AG04449 (cell line): ENCODE measurements around the gene THADA.

Experiments
- CTCF ChIA-PET: fragments of 350-600 bp; formaldehyde crosslinking; extraction: SDS; loops from one replicate; lab custom pipeline; 2021; ENCODE audit warnings: antibody characterized with exemption; lab: Yijun Ruan, JAX
- POLR2A ChIA-PET: fragments of 400-600, 350-600 bp; formaldehyde crosslinking; extraction: SDS; loops from one replicate; lab custom pipeline; 2020; ENCODE audit warnings: antibody characterized with exemption, inconsistent platforms; lab: Yijun Ruan, JAX
- DNase-seq: peaks from one replicate; pipeline ENCODE4 v3.0.0-alpha.2; 2010; ENCODE audit warnings: low read depth, low spot score
- H3K4me3 ChIP-seq: 2 replicates; pipeline ENCODE4 v1.5.1; 2011; ENCODE audit warnings: low read depth, mild to moderate bottlenecking, control low read depth, low read length
- TF ChIP-seq, protein P1 (sequence below): IDR thresholded peaks from one replicate; pipeline ENCODE4 v1.5.1; 2011; ENCODE audit warnings: mild to moderate bottlenecking, moderate library complexity, low read length, control low read depth, inconsistent platforms; ENCODE audit not compliant: insufficient read depth; ENCODE audit errors: missing control alignments

The THADA gene

DNA sequence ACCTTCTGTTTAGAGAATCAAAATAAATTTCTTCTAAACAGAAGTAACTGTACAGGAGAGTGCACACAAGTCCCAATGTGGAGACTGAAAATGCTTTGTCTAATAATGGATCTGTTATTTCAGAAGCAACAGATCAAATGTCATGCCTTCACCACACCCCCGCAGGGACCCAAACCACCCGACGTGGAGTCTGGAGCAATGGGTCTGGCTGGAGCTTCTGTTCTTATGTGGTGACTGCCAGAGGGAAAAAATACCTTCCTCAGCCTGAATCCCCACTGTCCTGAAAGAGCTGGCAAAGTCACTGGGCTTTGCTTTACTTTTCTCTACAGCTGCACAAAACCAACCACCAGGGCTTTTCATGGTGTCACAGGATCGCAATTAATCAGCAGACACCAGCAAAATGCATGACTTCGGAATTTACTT is 250.4 kb downstream of the THADA start:
- no peak overlapping the region for H3K4me3 ChIP-seq
- TF ChIP-seq, protein P1, sequence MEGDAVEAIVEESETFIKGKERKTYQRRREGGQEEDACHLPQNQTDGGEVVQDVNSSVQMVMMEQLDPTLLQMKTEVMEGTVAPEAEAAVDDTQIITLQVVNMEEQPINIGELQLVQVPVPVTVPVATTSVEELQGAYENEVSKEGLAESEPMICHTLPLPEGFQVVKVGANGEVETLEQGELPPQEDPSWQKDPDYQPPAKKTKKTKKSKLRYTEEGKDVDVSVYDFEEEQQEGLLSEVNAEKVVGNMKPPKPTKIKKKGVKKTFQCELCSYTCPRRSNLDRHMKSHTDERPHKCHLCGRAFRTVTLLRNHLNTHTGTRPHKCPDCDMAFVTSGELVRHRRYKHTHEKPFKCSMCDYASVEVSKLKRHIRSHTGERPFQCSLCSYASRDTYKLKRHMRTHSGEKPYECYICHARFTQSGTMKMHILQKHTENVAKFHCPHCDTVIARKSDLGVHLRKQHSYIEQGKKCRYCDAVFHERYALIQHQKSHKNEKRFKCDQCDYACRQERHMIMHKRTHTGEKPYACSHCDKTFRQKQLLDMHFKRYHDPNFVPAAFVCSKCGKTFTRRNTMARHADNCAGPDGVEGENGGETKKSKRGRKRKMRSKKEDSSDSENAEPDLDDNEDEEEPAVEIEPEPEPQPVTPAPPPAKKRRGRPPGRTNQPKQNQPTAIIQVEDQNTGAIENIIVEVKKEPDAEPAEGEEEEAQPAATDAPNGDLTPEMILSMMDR = no peak
- ChIA-PET CTCF (no interaction called here), POLR2A (no interaction called here)
- DNase-seq = no peak

- ChIA-PET POLR2A (no interaction called here), CTCF (no interaction called here)
- no peak overlapping the region for H3K4me3 ChIP-seq
- TF ChIP-seq, protein P1 = no peak
- no peak for DNase-seq
Observed at GRCh38 chr2:43344868-43345373, 250.9 kb downstream of the THADA start.

- DNase-seq = peak; percentile 83
- ChIA-PET CTCF (interaction anchor here (0.8 kb wide), 1 partner anchor 10 kb away, joined by 3 read pairs; no protein-coding TSS in a partner anchor), POLR2A (no interaction called here)
- TF ChIP-seq, protein P1 = no peak
- no peak overlapping the region for H3K4me3 ChIP-seq
Observed at GRCh38 chr2:43343573-43344304, 252.1 kb downstream of the THADA start.

- CTCF ChIA-PET = interaction anchor here (1.0 to 2.0 kb wide), 3 partner anchors 9 to 142 kb away, joined by 3 to 7 read pairs (median 4); no protein-coding TSS in a partner anchor
- DNase-seq = no peak
- POLR2A ChIA-PET = no interaction called here
- TF ChIP-seq, protein P1 = no peak
- no peak overlapping the region for H3K4me3 ChIP-seq
Observed at GRCh38 chr2:43341959-43342757, 253.7 kb downstream of the THADA start.

DNA sequence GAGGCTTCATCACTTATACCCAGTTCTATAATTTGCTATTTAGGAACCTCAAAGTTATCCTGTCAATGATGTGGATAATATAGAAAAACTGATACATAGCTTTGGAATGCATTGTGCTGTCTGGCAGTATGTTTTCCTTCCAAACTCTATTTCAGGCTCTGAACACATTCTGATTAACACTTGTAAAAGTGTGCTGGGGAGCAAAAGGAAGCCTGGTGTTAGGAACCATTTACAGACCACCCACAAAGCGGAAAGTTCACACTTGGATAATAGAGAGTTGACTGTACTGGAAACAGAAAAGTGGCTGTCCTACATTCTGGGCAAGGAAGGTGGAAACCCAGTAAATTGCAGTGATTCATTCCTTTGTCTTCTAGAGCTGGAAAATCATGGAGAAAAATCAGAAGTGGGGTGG is 254.9 kb downstream of the THADA start:
- ChIA-PET CTCF (interaction anchor here (1.0 to 2.0 kb wide), 4 partner anchors 8 to 143 kb away, joined by 3 to 7 read pairs (median 4); no protein-coding TSS in a partner anchor), POLR2A (interaction anchor here (0.9 kb wide), 1 partner anchor 11 kb away, joined by 3 read pairs; no protein-coding TSS in a partner anchor)
- H3K4me3 ChIP-seq = no peak overlapping the region
- TF ChIP-seq, protein P1 = no peak
- no peak for DNase-seq
